SU-DHL-6 (cell line): ENCODE measurements around the gene SOX21.

Experiments used
- EZH2phosphoT487 ChIP-seq: fragments of 200-600 bp; sonication (generic), shearing (Covaris generic); conservative IDR thresholded peaks from 2 replicates; pipeline ENCODE4 v1.6.1; 2018; ENCODE audit warnings: mild to moderate bottlenecking, antibody characterized with exemption, low read length, moderate library complexity, mixed read lengths
- TF ChIP-seq, protein P1 (sequence below): fragments of 200-600 bp; sonication (generic); IDR thresholded peaks from one replicate; pipeline ENCODE4 v1.5.1; 2017; ENCODE audit warnings: antibody characterized with exemption, mild to moderate bottlenecking, low read length, moderate library complexity; ENCODE audit not compliant: insufficient read depth, poor library complexity, severe bottlenecking

DNA sequence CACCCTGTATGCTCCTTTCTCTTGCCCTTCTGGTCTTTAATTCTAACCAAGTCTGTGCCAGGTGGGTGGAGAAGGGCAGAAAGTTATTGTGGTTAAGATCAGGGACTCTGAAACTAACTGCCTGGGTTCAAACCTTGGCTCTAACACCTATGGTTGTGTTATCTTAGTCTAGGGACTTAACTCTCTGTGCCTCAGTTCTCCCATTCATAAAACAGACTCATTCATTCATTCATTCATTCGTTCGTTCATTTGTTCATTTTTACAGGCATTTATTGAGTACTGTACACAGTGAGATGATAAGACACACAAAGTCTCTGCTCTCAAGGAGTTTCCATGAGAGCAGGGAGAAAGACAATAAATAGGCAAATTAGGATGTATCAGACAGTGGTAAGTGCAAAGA is 30.1 kb downstream of the SOX21 start:
- TF ChIP-seq, protein P1, sequence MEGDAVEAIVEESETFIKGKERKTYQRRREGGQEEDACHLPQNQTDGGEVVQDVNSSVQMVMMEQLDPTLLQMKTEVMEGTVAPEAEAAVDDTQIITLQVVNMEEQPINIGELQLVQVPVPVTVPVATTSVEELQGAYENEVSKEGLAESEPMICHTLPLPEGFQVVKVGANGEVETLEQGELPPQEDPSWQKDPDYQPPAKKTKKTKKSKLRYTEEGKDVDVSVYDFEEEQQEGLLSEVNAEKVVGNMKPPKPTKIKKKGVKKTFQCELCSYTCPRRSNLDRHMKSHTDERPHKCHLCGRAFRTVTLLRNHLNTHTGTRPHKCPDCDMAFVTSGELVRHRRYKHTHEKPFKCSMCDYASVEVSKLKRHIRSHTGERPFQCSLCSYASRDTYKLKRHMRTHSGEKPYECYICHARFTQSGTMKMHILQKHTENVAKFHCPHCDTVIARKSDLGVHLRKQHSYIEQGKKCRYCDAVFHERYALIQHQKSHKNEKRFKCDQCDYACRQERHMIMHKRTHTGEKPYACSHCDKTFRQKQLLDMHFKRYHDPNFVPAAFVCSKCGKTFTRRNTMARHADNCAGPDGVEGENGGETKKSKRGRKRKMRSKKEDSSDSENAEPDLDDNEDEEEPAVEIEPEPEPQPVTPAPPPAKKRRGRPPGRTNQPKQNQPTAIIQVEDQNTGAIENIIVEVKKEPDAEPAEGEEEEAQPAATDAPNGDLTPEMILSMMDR: no peak
- no peak for TF ChIP-seq EZH2phosphoT487
